Peyer's patch (tissue), 4 donors: ENCODE measurements around the gene RO60.

Source experiments
- CTCF ChIP-seq, 6 experiments: fragments of 450-650 bp in 4 of 6; fragments of 200-600 bp in 2 of 6; sonication (generic) in 1 of 6; IDR thresholded peaks; one replicate each; pipeline ENCODE4 v1.5.1; 2017 to 2019; ENCODE audit warnings: antibody characterized with exemption in 6 of 6, mild to moderate bottlenecking in 3 of 6, moderate library complexity in 1 of 6
- POLR2A ChIP-seq, 2 donors: fragments of 450-650 bp; IDR thresholded peaks; one replicate each; pipeline ENCODE4 v1.5.1; 2017; ENCODE audit warnings: antibody characterized with exemption in 2 of 2, mild to moderate bottlenecking in 2 of 2, moderate library complexity in 2 of 2

DNA sequence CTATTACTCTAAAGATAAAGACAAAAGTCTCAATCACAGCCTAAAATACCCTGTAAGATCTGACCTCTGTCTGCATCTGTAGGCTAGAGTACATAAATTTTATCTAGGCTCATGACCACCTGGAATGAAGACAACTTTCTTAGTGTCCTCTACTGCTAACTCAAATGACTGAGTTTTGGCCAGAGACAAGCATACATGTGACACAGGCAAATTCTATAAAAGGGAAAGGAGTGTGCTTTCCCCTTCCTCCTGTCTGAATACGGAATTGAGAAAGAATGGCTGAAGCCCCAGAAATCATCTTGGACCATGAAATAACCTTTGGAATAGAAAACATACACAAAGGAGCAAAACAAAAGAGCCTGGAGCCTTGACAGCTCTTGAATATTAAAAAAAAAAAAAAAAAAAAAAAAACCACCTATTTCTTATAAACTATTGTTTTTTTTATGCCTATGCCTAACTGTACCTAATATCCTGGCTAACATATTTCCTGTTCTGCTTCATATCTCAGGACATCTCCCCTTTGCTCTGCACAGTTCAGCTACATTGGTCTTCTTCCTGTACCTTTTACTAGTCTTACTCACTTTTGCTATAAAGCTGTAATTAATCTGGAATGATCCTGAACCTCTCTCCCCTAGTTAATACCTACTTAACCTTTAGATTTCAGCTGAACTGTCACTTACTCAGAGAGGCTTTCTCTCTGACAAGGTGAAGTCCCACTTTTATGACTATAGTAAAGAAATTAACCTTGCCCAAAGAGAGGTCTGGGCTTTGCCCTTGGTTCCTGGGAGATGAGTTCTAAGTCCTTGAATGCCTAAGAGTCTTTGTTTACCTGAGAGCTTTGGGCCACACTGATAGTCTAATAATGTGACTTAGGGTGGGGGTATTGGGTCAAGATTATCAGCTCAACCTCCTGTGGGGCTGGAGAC lies 16.4 kb upstream of the RO60 start:
- no peak for TF ChIP-seq POLR2A (IDR thresholded peaks at IDR 0.05)
- no peak for TF ChIP-seq CTCF (IDR thresholded peaks at IDR 0.05)
